ENCODE data around the gene SHH.

Gene SHH

DNA sequence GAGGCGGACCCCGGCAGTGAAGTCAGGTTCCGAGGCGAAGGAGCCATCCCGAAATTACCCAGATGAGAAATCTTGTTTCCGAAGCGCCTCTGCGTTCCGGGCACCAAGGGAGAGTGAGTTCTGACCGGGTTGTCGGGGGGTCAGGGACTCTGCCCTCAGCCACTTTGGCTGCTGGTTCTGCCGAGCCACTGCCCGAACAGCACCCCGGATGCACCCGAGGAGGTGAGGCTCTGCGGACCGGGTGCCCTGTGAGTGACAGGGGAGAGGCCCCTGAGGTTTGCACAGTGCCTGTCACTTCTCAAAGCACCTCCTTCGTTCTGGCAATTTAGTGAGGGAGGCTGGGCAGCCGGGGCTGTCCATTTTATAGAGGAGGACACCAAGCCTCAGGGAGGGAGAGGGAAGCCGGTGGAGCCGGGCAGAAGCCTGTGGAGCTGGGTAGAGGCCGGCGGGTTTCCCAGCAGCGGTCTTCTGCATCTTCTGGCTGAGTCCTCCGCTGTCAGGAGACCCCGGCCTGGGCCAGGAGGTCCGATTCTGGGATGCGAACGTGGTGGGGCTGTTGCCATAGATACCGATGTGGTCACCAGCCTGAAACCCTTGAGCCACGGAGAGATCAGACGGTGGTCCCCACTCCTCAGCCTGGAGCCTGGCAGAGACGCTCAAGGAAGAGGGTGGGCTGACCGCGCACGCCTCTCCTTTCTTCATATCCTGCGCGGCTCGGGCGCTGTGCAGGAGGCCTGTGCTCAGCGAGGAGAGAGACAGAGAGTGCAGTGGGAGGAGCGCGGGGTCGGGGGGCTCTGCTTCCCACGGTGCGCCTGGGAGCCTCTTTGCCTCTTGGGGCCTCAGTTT is 18.9 kb upstream of the SHH start (continued):
- TF ChIP-seq, protein P1, sequence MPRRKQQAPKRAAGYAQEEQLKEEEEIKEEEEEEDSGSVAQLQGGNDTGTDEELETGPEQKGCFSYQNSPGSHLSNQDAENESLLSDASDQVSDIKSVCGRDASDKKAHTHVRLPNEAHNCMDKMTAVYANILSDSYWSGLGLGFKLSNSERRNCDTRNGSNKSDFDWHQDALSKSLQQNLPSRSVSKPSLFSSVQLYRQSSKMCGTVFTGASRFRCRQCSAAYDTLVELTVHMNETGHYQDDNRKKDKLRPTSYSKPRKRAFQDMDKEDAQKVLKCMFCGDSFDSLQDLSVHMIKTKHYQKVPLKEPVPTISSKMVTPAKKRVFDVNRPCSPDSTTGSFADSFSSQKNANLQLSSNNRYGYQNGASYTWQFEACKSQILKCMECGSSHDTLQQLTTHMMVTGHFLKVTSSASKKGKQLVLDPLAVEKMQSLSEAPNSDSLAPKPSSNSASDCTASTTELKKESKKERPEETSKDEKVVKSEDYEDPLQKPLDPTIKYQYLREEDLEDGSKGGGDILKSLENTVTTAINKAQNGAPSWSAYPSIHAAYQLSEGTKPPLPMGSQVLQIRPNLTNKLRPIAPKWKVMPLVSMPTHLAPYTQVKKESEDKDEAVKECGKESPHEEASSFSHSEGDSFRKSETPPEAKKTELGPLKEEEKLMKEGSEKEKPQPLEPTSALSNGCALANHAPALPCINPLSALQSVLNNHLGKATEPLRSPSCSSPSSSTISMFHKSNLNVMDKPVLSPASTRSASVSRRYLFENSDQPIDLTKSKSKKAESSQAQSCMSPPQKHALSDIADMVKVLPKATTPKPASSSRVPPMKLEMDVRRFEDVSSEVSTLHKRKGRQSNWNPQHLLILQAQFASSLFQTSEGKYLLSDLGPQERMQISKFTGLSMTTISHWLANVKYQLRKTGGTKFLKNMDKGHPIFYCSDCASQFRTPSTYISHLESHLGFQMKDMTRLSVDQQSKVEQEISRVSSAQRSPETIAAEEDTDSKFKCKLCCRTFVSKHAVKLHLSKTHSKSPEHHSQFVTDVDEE (CRISPR knock-in tag; IDR thresholded peaks at IDR 0.05): no peak
- TF ChIP-seq ZNF565 (CRISPR knock-in tag; conservative IDR thresholded peaks at IDR 0.05; ENCODE audit: low read depth): no peak
- TF ChIP-seq ZFP3 (CRISPR knock-in tag; IDR thresholded peaks at IDR 0.05): no peak
- TF ChIP-seq CSDC2 (CRISPR knock-in tag; IDR thresholded peaks at IDR 0.05): no peak
- no peak for TF ChIP-seq BACH2 (CRISPR knock-in tag; IDR thresholded peaks at IDR 0.05; ENCODE audit: borderline replicate concordance)
- TF ChIP-seq ZNF70 (CRISPR knock-in tag; IDR thresholded peaks at IDR 0.05): no peak

DNA sequence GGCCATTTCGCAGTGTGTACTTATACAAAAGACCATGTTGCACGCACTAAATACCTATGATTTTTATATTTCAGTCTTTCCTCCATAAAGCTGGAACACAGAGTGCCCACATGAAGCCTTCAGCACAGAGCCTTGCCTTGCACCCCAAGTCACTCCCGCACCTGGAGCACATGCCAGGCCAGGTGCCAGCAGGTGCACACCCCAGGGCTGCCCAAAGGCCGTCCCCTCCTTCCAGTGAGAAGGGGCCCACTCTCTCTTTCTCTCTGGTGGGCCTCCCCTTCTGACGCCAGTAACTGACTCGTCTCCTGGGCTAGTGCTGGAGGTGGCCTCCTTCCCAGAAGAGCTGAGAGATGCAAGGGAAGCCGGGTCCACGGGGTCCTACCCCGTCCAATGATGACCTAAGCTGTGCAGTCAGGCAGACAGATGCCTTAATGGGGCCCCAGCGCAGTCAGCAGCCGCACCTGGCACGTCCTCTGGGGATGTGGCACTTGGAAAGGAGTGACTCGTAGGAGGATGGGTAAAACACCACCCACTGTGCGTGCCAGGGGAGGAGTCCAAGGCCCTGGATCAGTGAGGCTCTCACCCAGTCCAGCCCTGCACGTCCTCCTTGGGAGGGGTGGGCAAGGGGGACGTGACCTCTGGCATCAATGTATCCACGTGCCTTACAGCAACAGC is 17.7 kb upstream of the SHH start:
- TF ChIP-seq, protein P2, sequence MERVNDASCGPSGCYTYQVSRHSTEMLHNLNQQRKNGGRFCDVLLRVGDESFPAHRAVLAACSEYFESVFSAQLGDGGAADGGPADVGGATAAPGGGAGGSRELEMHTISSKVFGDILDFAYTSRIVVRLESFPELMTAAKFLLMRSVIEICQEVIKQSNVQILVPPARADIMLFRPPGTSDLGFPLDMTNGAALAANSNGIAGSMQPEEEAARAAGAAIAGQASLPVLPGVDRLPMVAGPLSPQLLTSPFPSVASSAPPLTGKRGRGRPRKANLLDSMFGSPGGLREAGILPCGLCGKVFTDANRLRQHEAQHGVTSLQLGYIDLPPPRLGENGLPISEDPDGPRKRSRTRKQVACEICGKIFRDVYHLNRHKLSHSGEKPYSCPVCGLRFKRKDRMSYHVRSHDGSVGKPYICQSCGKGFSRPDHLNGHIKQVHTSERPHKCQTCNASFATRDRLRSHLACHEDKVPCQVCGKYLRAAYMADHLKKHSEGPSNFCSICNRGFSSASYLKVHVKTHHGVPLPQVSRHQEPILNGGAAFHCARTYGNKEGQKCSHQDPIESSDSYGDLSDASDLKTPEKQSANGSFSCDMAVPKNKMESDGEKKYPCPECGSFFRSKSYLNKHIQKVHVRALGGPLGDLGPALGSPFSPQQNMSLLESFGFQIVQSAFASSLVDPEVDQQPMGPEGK (CRISPR knock-in tag; IDR thresholded peaks at IDR 0.05; ENCODE audit: borderline replicate concordance): no peak
- TF ChIP-seq RARB (CRISPR knock-in tag; IDR thresholded peaks at IDR 0.05) (no peak), SNAI2 (CRISPR knock-in tag; IDR thresholded peaks at IDR 0.05) (no peak), PPARA (CRISPR knock-in tag; IDR thresholded peaks at IDR 0.05; ENCODE audit: borderline replicate concordance) (no peak), ZNF565 (CRISPR knock-in tag; conservative IDR thresholded peaks at IDR 0.05; ENCODE audit: low read depth) (no peak), GLIS3 (CRISPR knock-in tag; IDR thresholded peaks at IDR 0.05) (no peak), ZNF70 (CRISPR knock-in tag; IDR thresholded peaks at IDR 0.05) (no peak), OSR1 (CRISPR knock-in tag; IDR thresholded peaks at IDR 0.05) (no peak), CSDC2 (CRISPR knock-in tag; IDR thresholded peaks at IDR 0.05) (no peak), TCF4 (CRISPR knock-in tag; IDR thresholded peaks at IDR 0.05; ENCODE audit: borderline replicate concordance) (no peak)
- TF ChIP-seq, protein P3, sequence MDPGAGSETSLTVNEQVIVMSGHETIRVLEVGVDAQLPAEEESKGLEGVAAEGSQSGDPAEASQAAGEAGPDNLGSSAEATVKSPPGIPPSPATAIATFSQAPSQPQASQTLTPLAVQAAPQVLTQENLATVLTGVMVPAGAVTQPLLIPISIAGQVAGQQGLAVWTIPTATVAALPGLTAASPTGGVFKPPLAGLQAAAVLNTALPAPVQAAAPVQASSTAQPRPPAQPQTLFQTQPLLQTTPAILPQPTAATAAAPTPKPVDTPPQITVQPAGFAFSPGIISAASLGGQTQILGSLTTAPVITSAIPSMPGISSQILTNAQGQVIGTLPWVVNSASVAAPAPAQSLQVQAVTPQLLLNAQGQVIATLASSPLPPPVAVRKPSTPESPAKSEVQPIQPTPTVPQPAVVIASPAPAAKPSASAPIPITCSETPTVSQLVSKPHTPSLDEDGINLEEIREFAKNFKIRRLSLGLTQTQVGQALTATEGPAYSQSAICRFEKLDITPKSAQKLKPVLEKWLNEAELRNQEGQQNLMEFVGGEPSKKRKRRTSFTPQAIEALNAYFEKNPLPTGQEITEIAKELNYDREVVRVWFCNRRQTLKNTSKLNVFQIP (CRISPR knock-in tag; IDR thresholded peaks at IDR 0.05; ENCODE audit: borderline replicate concordance, low read depth): no peak
- ATAC-seq: no peak

DNA sequence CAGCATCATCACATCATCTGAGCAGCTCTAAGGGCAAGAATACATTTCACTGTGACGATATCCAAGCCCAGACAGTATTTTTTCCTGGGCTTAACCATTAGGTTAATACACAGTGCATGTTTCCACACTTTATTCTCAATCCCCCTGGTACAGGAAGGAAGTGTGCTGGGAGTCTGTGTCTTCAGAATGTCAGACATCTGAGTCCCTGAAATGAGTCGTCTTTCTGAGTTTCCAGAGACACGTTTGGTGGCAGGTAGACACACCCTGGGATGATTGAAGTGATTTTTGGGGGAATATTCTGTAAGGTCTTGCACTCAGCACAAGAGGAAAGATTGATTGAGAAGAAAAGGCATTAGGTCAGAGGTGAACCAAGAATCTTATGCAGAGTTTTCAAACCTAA is 13.1 kb upstream of the SHH start:
- no peak for ATAC-seq
- TF ChIP-seq OSR1 (CRISPR knock-in tag; IDR thresholded peaks at IDR 0.05) (no peak), GLIS3 (CRISPR knock-in tag; IDR thresholded peaks at IDR 0.05) (no peak), ZNF565 (CRISPR knock-in tag; conservative IDR thresholded peaks at IDR 0.05; ENCODE audit: low read depth) (no peak), ZFP3 (CRISPR knock-in tag; IDR thresholded peaks at IDR 0.05) (no peak), ISL1 (CRISPR knock-in tag; IDR thresholded peaks at IDR 0.05) (no peak), ARNTL (CRISPR knock-in tag; IDR thresholded peaks at IDR 0.05; ENCODE audit: borderline replicate concordance, low read depth) (no peak), ZNF8 (CRISPR knock-in tag; IDR thresholded peaks at IDR 0.05) (no peak), ZNF70 (CRISPR knock-in tag; IDR thresholded peaks at IDR 0.05) (no peak), ZC3H10 (CRISPR knock-in tag; IDR thresholded peaks at IDR 0.05) (no peak), SNAI2 (CRISPR knock-in tag; IDR thresholded peaks at IDR 0.05) (no peak), TOX (CRISPR knock-in tag; IDR thresholded peaks at IDR 0.05; ENCODE audit: borderline replicate concordance) (no peak), RARB (CRISPR knock-in tag; IDR thresholded peaks at IDR 0.05) (no peak), BACH2 (CRISPR knock-in tag; IDR thresholded peaks at IDR 0.05; ENCODE audit: borderline replicate concordance) (no peak)
- TF ChIP-seq, protein P3 (CRISPR knock-in tag; IDR thresholded peaks at IDR 0.05; ENCODE audit: borderline replicate concordance, low read depth): no peak
- TF ChIP-seq, protein P2 (CRISPR knock-in tag; IDR thresholded peaks at IDR 0.05; ENCODE audit: borderline replicate concordance): no peak
- TF ChIP-seq, protein P1 (CRISPR knock-in tag; IDR thresholded peaks at IDR 0.05): no peak
- TF ChIP-seq, protein P4, sequence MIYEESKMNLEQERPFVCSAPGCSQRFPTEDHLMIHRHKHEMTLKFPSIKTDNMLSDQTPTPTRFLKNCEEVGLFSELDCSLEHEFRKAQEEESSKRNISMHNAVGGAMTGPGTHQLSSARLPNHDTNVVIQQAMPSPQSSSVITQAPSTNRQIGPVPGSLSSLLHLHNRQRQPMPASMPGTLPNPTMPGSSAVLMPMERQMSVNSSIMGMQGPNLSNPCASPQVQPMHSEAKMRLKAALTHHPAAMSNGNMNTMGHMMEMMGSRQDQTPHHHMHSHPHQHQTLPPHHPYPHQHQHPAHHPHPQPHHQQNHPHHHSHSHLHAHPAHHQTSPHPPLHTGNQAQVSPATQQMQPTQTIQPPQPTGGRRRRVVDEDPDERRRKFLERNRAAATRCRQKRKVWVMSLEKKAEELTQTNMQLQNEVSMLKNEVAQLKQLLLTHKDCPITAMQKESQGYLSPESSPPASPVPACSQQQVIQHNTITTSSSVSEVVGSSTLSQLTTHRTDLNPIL (CRISPR knock-in tag; IDR thresholded peaks at IDR 0.05; ENCODE audit: low read depth): no peak

All from SK-N-SH treated with all-trans-retinoic acid at 6 μM for 48 hours (cell line).